ENCODE measurements around the gene FOXO1. TPM values are rescaled to one million over a fixed set of nuclear protein-coding genes. Genes with fewer than 3 reads are reported as not detected.

The FOXO1 gene
- total RNA-seq, 1 experiment from 2014 or later: 12.2 TPM

DNA sequence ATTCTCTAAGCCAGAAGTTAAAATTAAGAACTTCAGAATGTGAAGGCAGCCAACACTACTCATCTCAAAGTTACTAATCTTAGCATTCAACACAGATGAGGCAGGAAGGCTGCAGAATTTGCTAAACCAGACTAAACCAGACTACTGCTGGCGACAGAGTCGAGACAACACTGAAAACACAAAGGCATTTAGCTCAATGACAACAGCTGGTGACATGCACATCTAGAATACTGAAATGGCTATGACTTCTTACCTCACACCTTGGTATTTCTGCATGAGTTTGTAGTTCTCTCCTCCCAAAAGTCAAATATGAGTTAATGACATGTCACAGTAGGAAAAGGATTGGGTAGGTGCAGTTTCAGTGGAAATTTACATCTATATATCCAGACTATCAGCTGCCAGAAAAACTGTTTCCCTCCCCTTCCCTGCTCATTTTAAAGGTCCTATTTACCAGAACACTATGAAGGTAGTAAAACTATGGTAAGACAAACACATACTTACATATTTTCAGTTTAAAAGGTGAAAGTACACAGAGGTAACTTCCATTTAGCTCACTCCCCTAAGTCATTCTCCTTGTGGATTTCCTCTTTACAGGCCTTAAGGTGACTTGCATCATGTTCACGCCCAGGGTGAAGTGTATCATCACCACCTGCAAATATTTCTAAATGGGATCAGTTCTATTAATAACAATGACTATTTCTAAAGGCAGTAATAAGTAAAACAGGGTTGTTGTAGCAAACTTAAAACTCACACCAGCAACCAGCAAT lies 21.4 kb downstream of the FOXO1 start:
- TF ChIP-seq, protein P1, sequence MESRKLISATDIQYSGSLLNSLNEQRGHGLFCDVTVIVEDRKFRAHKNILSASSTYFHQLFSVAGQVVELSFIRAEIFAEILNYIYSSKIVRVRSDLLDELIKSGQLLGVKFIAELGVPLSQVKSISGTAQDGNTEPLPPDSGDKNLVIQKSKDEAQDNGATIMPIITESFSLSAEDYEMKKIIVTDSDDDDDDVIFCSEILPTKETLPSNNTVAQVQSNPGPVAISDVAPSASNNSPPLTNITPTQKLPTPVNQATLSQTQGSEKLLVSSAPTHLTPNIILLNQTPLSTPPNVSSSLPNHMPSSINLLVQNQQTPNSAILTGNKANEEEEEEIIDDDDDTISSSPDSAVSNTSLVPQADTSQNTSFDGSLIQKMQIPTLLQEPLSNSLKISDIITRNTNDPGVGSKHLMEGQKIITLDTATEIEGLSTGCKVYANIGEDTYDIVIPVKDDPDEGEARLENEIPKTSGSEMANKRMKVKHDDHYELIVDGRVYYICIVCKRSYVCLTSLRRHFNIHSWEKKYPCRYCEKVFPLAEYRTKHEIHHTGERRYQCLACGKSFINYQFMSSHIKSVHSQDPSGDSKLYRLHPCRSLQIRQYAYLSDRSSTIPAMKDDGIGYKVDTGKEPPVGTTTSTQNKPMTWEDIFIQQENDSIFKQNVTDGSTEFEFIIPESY (IDR thresholded peaks at IDR 0.05; ENCODE audit: extremely low read depth, insufficient replicate concordance, low read length): no peak
- peaks cover 20% of the 10 kb centered on the region for H3K79me2 ChIP-seq (ENCODE audit: insufficient read depth, low read length)
- CTCF ChIA-PET: no interaction called here
- no peak overlapping the region for H2AFZ ChIP-seq (ENCODE audit: low read depth, low read length, poor library complexity, severe bottlenecking)
- ATAC-seq (no peak), DNase-seq (ENCODE audit: low read depth, low spot score) (no peak)
- POLR2A ChIA-PET: no interaction called here
- intact Hi-C loops (cut with micrococcal nuclease): no loop called here
- no peaks in the 10 kb centered on the region for H3K9me3 ChIP-seq (ENCODE audit: control insufficient read depth in 1 of 2, insufficient read depth in 1 of 2, low read depth in 1 of 2, low read length in 2 of 2)
- H4K20me1 ChIP-seq (ENCODE audit: insufficient read depth): no peaks in the 10 kb centered on the region
- no peak overlapping the region for H3K4me2 ChIP-seq (ENCODE audit: low read length)
- RAD21 ChIA-PET (ENCODE audit: low non-redundant PET in 1 of 2, low total read pairs in 2 of 2, uncharacterized antibody in 2 of 2, unreplicated experiment in 2 of 2): interaction anchor here in 1 of 2 experiments (0.6 kb wide), 1 partner anchor 260 kb away, joined by 3 read pairs; no protein-coding TSS in a partner anchor
- no peak overlapping the region for H3K4me3 ChIP-seq (replicated peaks in 1 of 2; ENCODE audit: low read depth in 1 of 2, low read length in 2 of 2)
- no peak overlapping the region for H3K27ac ChIP-seq (ENCODE audit: low read depth, low read length)
- BruUV-seq (replicated peaks): no TSS peak
- no peaks in the 10 kb centered on the region for H3K27me3 ChIP-seq (ENCODE audit: insufficient read depth, low read length)
- no peaks in the 10 kb centered on the region for H3K36me3 ChIP-seq (ENCODE audit: control insufficient read depth in 1 of 2, insufficient read depth in 2 of 2, low read length in 2 of 2)
- no peak overlapping the region for H3K9ac ChIP-seq (ENCODE audit: low read length)
- H3K9me2 ChIP-seq (ENCODE audit: insufficient read depth): no peaks in the 10 kb centered on the region
- no peaks in the 10 kb centered on the region for H3K4me1 ChIP-seq (ENCODE audit: control insufficient read depth in 1 of 2, insufficient read depth in 2 of 2, low read length in 2 of 2)

DNA sequence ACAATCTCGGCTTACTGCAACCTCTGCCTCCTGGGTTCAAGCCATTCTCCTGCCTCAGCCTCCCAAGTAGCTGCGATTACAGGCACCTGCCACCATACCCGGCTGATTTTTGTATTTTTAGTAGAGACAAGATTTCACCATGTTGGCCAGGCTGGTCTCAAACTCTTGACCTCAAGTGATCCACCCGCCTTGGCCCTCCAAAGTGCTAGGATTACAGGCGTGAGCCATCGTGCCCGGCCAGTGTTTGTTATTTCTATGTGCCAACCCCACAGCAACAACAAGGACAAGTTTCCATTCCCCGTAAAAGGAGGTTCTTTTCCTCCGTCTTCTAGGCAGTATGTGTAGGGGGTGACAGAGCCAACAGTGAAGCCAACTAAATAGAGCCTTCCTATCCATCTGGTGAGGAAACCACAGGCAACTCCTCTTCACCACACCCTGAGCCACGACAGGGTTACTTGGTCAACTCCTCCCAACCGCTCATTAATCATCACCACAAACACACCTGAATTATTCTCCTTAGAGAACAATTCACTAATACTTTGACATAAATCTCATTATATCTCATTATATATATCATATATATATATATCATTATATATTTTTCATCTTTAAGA lies 25.5 kb downstream of the FOXO1 start:
- no peak overlapping the region for H3K4me3 ChIP-seq (replicated peaks in 1 of 2; ENCODE audit: low read depth in 1 of 2, low read length in 2 of 2)
- no peak overlapping the region for H2AFZ ChIP-seq (ENCODE audit: low read depth, low read length, poor library complexity, severe bottlenecking)
- CTCF ChIA-PET: no interaction called here
- BruUV-seq (replicated peaks): no TSS peak
- POLR2A ChIA-PET: no interaction called here
- H3K9me3 ChIP-seq (ENCODE audit: control insufficient read depth in 1 of 2, insufficient read depth in 1 of 2, low read depth in 1 of 2, low read length in 2 of 2): no peaks in the 10 kb centered on the region
- no peaks in the 10 kb centered on the region for H3K36me3 ChIP-seq (ENCODE audit: control insufficient read depth in 1 of 2, insufficient read depth in 2 of 2, low read length in 2 of 2)
- H3K4me2 ChIP-seq (ENCODE audit: low read length): no peak overlapping the region
- no peak overlapping the region for H3K27ac ChIP-seq (ENCODE audit: low read depth, low read length)
- H3K9me2 ChIP-seq (ENCODE audit: insufficient read depth): no peaks in the 10 kb centered on the region
- no peaks in the 10 kb centered on the region for H3K27me3 ChIP-seq (ENCODE audit: insufficient read depth, low read length)
- no peak overlapping the region for H3K9ac ChIP-seq (ENCODE audit: low read length)
- ATAC-seq (no peak), DNase-seq (ENCODE audit: low read depth, low spot score) (no peak)
- intact Hi-C loops (cut with micrococcal nuclease): no loop called here
- peaks cover 21% of the 10 kb centered on the region for H3K79me2 ChIP-seq (ENCODE audit: insufficient read depth, low read length)
- RAD21 ChIA-PET (ENCODE audit: low non-redundant PET in 1 of 2, low total read pairs in 2 of 2, uncharacterized antibody in 2 of 2, unreplicated experiment in 2 of 2): no interaction called here
- peaks cover 0 to 8% of the 10 kb centered on the region in 2 experiments; a peak in 1 of 4 replicates for H3K4me1 ChIP-seq (ENCODE audit: control insufficient read depth in 1 of 2, insufficient read depth in 2 of 2, low read length in 2 of 2)
- H4K20me1 ChIP-seq (ENCODE audit: insufficient read depth): no peaks in the 10 kb centered on the region
- TF ChIP-seq, protein P2, sequence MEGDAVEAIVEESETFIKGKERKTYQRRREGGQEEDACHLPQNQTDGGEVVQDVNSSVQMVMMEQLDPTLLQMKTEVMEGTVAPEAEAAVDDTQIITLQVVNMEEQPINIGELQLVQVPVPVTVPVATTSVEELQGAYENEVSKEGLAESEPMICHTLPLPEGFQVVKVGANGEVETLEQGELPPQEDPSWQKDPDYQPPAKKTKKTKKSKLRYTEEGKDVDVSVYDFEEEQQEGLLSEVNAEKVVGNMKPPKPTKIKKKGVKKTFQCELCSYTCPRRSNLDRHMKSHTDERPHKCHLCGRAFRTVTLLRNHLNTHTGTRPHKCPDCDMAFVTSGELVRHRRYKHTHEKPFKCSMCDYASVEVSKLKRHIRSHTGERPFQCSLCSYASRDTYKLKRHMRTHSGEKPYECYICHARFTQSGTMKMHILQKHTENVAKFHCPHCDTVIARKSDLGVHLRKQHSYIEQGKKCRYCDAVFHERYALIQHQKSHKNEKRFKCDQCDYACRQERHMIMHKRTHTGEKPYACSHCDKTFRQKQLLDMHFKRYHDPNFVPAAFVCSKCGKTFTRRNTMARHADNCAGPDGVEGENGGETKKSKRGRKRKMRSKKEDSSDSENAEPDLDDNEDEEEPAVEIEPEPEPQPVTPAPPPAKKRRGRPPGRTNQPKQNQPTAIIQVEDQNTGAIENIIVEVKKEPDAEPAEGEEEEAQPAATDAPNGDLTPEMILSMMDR (IDR thresholded peaks at IDR 0.05 in 2 of 3, conservative IDR thresholded peaks at IDR 0.05 in 1 of 3; ENCODE audit: borderline replicate concordance in 1 of 3, insufficient read depth in 1 of 3, low read depth in 2 of 3, low read length in 2 of 3): no peak
- TF ChIP-seq ZFX (IDR thresholded peaks at IDR 0.05): no peak
- TF ChIP-seq, protein P3, sequence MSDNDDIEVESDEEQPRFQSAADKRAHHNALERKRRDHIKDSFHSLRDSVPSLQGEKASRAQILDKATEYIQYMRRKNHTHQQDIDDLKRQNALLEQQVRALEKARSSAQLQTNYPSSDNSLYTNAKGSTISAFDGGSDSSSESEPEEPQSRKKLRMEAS (IDR thresholded peaks at IDR 0.05): no peak
- no peak for TF ChIP-seq POLR2AphosphoS5 (IDR thresholded peaks at IDR 0.05; ENCODE audit: low read depth, low read length)
- TF ChIP-seq EZH2 (IDR thresholded peaks at IDR 0.05): no peak
- TF ChIP-seq, protein P4, sequence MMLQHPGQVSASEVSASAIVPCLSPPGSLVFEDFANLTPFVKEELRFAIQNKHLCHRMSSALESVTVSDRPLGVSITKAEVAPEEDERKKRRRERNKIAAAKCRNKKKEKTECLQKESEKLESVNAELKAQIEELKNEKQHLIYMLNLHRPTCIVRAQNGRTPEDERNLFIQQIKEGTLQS (IDR thresholded peaks at IDR 0.05): no peak
- no peak for TF ChIP-seq EGR1 (IDR thresholded peaks at IDR 0.05; ENCODE audit: low read depth)
- no peak for TF ChIP-seq CEBPB (IDR thresholded peaks at IDR 0.05; ENCODE audit: low read depth)
- TF ChIP-seq SP1 (IDR thresholded peaks at IDR 0.05; ENCODE audit: low read depth): no peak
- TF ChIP-seq ZNF274 (IDR thresholded peaks at IDR 0.05; ENCODE audit: low read depth, low read length): no peak
- TF ChIP-seq TCF7L2 (IDR thresholded peaks at IDR 0.05; ENCODE audit: borderline replicate concordance, extremely low read depth, insufficient read depth, insufficient read length): no peak

All from HCT116 (cell line).